CMK (cell line): ENCODE data around the gene SFXN5.

Source experiments
- DNase-seq: peaks from one replicate; pipeline ENCODE4 v3.0.0-alpha.2; 2010; ENCODE audit warnings: low read depth

The SFXN5 gene

GRCh38 chr2:72993147-72993932 is 78.2 kb downstream of the SFXN5 start:
- DNase-seq = peak; percentile 47

- DNase-seq = no peak
Measured at GRCh38 chr2:72992734-72993102, 78.8 kb downstream of the SFXN5 start.

DNA sequence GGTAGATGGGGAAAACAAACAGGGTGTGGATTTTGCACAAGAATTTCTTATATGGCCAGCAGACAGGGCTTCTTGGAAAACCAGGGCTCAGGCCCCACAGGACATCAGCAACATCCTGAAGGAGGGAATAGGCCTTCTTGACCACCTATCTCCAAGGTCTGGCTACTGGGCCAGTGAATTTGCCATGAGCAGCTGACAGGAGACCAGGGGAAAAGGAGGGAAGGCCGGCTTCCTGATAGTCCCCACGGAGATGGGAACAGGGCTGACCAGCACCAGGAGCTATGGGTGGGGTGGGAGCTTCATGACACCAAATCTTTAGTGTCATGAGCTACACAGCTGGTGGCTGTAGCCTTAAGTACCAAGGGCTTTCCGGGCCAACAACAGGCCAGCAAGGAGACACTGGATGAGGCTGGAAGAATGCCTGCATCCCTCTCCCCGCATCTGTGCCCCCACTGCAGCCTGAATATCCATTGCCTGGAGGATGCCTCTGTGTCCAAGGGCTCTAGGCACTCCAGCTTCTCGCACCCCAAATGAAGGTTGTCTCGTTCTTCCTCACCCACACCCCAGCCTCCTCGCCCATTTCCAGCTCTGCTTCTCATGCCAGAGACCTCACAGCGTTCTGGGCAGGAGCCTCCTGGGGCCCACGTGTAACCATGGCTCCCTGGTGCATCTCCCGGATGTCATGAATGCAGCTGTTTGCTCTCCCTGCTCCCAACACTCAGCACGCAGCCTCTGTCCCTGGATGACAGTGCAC is 79.4 kb downstream of the SFXN5 start:
- no peak for DNase-seq

DNA sequence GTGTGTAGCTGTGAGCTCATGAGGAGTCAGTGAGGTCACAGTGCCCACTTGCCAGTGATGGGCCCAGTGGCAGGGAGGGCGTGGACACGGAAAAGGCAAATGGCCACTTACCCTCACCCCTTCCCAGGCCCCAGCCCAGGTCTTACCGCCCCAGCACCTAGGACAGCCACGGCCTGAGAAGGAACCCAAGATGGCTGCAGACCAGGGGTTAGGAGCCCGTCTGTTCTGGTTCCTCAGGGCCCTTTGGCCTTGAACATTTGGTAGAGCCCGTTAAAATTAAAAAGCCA is 80.1 kb downstream of the SFXN5 start:
- no peak for DNase-seq

DNA sequence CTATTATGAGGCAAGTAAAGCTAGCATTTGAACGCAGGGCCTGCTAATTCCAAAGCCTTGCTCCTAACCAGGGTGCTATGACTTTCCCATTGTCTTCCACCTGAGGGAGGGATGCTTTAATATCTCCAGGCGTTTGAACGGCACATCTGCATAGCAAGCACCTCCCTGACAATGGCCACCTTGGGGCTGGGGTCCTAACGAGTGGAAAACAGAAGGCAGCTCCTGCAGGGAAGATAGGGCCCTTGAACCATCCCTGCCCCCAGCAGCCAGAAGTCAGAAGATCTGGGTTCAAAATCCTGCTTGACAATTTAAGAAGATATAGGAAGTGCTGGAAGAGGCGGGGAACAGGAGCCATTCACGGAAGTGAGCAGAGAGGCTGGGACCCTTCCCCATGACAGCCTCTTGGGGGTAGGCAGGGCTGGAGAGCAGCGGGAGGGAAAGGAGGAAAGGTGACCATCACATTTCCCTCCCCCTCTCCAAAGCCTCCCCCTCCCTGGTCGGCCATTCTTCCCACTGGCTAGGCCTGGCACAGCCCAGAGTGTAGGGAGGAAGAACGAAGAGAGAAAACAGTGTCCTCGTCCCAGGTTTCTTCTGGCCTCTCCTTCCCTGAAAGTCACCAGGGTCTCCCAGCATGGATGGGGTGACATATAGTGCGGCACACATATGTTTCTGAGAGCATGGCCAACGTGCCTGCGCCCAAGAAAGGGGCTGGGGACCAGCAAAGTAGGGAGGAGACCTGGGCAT is 80.6 kb downstream of the SFXN5 start:
- DNase-seq = no peak

- DNase-seq = no peak
Measured at GRCh38 chr2:72989770-72990556, 81.5 kb downstream of the SFXN5 start.

GRCh38 chr2:72988726-72989273 is 82.7 kb downstream of the SFXN5 start:
- no peak for DNase-seq

DNA sequence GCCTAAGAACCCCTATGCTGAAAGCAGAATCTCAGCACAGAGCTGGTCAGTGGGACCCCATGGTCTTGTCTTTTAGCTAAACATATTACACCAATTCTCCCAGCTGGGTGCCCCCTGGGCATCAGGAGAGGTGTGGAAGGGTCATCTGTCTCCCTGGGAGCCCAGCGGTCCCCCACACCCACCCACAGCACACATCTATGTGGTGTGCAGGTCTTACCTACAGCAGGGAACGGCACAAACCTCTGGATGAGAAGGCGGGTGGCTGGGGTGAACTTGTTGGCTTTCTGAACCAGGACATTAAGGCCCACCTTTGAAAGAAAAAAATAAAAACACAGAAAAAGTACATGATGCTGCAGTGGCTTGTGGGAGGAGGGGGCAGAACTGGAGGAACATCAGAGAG is 83.5 kb downstream of the SFXN5 start:
- no peak for DNase-seq

DNA sequence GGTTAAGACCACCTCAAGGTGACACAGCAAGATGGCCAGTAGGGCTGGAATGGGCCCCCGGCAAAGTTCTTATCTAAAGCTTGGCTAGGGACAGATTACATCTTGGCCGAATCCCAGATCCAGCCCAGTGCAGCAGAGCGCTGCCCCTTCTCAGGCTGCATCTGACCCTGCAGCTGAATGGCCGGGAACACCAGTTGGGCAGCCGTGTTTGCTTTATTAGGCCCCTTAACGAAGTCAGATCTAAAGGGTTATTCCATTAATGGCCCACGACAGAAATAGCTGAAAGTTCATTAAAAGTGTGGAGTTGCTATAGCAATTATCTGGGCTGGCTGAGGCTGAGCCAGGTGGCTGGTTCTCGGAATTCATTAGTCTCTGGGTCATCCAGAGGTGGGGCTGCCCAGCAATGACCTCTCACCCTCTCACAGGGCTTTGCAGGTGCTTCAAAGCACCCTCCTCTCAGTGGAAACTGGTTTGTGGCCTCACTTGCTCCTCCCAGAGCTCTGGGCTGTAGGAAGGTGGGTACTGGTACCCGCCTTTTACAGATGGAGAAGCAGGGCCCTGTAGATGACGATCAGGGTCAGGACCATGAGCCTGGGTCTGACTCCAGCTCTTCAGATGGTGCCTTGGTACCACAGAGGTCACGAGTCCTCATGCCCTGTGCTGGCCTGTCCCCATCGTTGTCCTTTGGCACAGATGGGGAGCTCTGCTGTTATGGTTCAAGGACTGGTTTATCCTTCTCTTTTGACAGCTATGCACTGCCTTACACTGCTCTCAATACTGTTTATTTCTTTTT is 85.4 kb downstream of the SFXN5 start:
- DNase-seq = no peak

- DNase-seq = no peak
Measured at GRCh38 chr2:72985136-72985535, 86.4 kb downstream of the SFXN5 start.

DNA sequence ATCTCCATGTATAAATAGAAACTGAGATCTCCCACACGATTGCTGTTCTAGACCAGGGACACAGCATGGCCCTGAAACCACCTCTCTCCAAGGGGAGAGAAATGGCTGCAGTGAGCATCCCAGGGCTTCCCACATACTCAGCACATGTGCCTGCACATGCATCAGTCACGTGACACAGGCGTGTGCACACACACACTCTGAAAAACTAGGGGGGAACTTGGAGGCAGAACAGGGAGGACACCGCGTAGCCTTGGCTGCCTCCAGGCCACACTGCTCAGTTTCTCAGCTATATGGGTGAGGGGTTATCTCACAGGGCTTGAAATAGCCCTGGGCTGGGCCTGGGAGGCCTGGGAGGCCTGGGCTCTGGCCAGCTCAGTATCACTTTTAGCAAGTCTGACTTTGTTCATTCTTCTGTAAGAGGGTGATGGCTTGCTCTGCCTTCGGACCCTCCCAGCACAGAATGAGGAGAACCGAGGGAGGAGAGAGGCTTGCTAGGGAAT is 87.3 kb downstream of the SFXN5 start:
- no peak for DNase-seq

DNA sequence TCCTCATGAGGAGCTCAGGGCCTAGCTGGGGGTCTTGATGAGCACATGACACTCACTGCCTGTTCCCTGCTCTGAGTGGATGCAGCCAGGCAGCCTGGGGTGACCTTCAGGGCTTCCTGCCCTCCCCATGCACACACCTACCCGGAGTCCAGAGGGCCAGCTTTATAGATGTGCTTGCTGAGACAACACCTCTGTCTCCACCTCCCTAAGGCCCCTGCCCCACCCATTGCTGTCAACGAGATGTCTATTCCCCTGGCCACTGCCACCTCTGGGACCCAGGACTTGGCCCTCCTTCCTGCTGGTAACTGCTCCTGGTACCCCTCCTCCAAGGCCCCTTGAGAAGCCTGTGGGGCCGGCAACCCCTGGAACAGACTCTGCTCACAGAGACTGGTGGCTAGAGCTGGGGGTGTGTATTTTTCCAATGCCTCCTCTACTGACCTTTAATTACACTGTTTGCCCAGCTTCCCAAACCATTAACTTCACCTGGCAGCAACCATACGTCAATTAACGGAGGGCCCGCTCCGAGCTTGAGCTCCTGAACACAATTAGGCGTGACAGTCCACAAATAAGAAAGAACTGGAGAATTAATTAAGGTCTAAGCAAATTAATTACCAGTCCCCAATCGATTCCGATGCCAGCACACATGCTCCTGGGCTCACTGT is 87.9 kb downstream of the SFXN5 start:
- no peak for DNase-seq

GRCh38 chr2:72982781-72983499 is 88.6 kb downstream of the SFXN5 start:
- DNase-seq = no peak

DNA sequence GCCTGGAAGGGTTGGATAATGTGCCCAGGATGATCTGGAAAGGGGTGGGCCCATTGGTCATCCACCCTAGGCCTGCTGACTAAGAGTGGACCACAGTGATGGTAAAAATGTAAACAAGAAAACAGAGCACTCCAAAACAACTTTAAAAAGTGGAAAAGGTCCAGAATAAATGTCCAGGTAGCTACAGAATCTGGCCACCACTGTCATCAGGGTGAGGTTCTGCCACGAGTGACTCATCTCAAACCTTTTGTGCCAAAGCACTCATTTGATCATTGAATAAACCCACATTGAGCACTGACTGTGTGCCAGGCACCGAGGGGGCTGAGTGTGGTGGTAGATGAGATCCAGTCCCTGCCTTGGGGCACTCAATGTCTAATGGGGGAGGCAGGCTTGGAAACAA is 89.3 kb downstream of the SFXN5 start:
- DNase-seq = no peak

DNA sequence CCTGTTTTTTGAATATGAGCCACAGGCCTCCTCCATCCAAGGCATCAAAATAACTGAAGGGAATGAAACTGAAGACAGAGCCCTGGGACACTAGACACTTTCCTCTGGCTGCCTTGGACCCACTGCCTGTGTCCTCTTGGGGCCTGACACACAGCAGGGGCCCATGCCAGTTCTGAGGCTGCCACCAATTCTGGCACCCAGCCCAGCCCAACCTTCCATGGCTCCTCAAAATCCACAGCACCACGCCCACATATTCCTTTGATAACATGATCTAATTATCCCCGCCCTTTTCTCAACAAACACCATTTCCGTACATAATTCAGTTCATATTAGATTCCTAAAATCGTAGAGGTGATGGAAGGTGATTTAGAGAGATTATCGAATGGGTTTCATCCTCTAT is 90.0 kb downstream of the SFXN5 start:
- no peak for DNase-seq

- DNase-seq = no peak
Measured at GRCh38 chr2:72980535-72981217, 90.8 kb downstream of the SFXN5 start.

DNA sequence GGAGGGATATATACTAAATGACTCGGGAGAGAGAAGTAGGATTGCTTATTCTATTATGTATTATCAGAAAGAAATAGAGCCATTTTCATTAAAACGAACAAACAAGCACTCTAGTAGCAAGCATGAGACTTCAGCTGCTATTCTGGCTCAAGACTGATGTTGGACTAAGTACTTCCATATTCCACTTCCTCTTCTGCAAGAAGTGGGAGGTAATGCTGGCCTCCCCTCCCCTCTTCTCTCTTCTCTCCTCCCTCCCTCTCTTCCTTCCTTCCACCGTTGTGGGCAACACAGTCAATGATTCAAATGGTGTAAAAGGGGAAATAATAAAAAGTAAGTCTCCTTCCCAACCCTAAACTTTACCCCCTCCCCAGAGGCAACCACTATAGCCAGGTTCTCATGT is 91.6 kb downstream of the SFXN5 start:
- DNase-seq = peak; percentile 26

DNA sequence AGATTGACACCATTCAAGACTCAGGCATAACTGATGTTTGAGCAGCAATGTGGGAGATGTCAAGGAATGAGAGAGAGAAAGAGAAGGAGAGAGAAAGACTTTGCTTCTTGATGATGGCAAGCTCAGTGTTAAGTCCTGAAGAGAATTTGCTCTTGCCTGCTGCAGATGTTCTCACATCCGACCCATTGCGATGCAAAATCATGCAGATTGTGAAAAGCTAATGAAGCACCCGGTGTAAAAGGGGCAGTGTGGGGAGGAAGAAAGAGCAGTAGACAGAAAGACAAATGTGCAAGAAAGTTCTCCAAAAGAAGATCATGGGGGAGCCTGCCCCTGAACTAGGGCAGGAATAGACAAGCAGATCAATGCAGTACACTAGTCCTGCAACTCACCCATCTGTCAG is 96.5 kb downstream of the SFXN5 start:
- DNase-seq = no peak

DNA sequence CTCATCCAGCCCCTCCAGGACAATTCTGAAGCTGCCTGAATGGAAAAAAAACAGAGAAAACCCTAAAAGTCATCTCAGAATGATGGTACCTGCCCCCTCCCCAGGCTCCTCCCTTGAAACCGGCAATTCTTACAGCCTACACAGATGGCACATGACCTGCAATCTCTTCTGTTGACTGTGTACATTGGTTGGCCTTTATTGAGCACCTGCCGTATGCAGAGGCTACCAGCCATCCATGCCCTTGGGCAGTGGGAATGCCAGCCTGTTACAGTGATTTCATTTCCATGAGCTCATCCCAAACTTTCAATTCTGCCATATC is 97.1 kb downstream of the SFXN5 start:
- no peak for DNase-seq
